Neural cell (in vitro differentiated cells): ENCODE measurements around the gene STX17. TPM values are rescaled to one million over a fixed set of nuclear protein-coding genes. Genes with fewer than 3 reads are reported as not detected.

Experiments
- H2AFZ ChIP-seq: fragments of 200-600, 300-800 bp; sonication (generic), shearing (Covaris generic); 2 replicates; pipeline ENCODE4 v1.6.0; 2014; ENCODE audit warnings: low read depth, mild to moderate bottlenecking, antibody characterized with exemption, low read length, moderate library complexity
- H3F3A ChIP-seq: fragments of 200-600 bp; shearing (Covaris generic); 2 replicates; pipeline ENCODE4 v1.6.1; 2016; ENCODE audit warnings: mild to moderate bottlenecking, moderate library complexity, mixed read lengths, antibody characterized with exemption, low read length; ENCODE audit not compliant: insufficient read depth, poor library complexity, severe bottlenecking
- H3K27ac ChIP-seq: fragments of 200-600, 300-800 bp; sonication (generic), shearing (Covaris generic); 2 replicates; pipeline ENCODE4 v1.5.1; 2014; ENCODE audit warnings: mild to moderate bottlenecking, low read length, moderate library complexity
- H3K27me3 ChIP-seq: fragments of 300-800, 200-600 bp; sonication (generic), shearing (Covaris generic); 2 replicates; pipeline ENCODE4 v1.6.0; 2014; ENCODE audit warnings: mild to moderate bottlenecking, low read depth, low read length, moderate library complexity; ENCODE audit not compliant: insufficient read depth
- H3K36me3 ChIP-seq: fragments of 300-800, 200-600 bp; sonication (generic), shearing (Covaris generic); 2 replicates; pipeline ENCODE4 v1.5.1; 2014; ENCODE audit warnings: mild to moderate bottlenecking, antibody characterized with exemption, low read length, moderate library complexity; ENCODE audit not compliant: insufficient read depth
- H3K4me2 ChIP-seq: fragments of 300-800, 200-600 bp; sonication (generic), shearing (Covaris generic); 2 replicates; pipeline ENCODE4 v1.6.0; 2014; ENCODE audit warnings: mild to moderate bottlenecking, low read length
- H3K4me3 ChIP-seq: fragments of 300-800, 200-600 bp; sonication (generic), shearing (Covaris generic); 2 replicates; pipeline ENCODE4 v1.5.1; 2014; ENCODE audit warnings: mild to moderate bottlenecking, low read length, moderate library complexity
- H3K79me2 ChIP-seq: fragments of 200-600 bp; shearing (Covaris generic); replicated peaks from 2 replicates; pipeline ENCODE4 v1.6.0; 2014; ENCODE audit warnings: mild to moderate bottlenecking, low read length, moderate library complexity; ENCODE audit not compliant: insufficient read depth
- H3K9ac ChIP-seq: fragments of 300-800, 200-600 bp; sonication (generic), shearing (Covaris generic); 2 replicates; pipeline ENCODE4 v1.6.1; 2016; ENCODE audit warnings: mild to moderate bottlenecking, low read length, mixed read lengths
- H3K9me2 ChIP-seq: fragments of 200-600 bp; shearing (Covaris generic); 2 replicates; pipeline ENCODE4 v1.6.1; 2016; ENCODE audit warnings: mild to moderate bottlenecking, low read length, mixed read lengths; ENCODE audit not compliant: insufficient read depth
- H3K9me3 ChIP-seq: fragments of 200-600, 300-800 bp; sonication (generic), shearing (Covaris generic); 2 replicates; pipeline ENCODE4 v1.6.1; 2016; ENCODE audit warnings: mild to moderate bottlenecking, mixed run types, low read length, moderate library complexity, mixed read lengths
- H4K20me1 ChIP-seq: fragments of 200-600 bp; shearing (Covaris generic); 2 replicates; pipeline ENCODE4 v1.6.1; 2016; ENCODE audit warnings: mild to moderate bottlenecking, mixed run types; ENCODE audit not compliant: insufficient read depth
- CTCF ChIP-seq: fragments of 450-650 bp; IDR thresholded peaks from 2 replicates; pipeline ENCODE4 v1.5.1; 2014; ENCODE audit warnings: antibody characterized with exemption, mild to moderate bottlenecking, moderate library complexity; ENCODE audit not compliant: poor library complexity, severe bottlenecking
- EP300 ChIP-seq: fragments of 450-650 bp; conservative IDR thresholded peaks from 2 replicates; pipeline ENCODE4 v1.6.1; 2014; ENCODE audit warnings: antibody characterized with exemption, mild to moderate bottlenecking, moderate library complexity; ENCODE audit not compliant: poor library complexity, severe bottlenecking
- EZH2 ChIP-seq: fragments of 200-600, 300-800 bp; shearing (Covaris generic), sonication (generic); IDR thresholded peaks from 2 replicates; pipeline ENCODE4 v1.6.1; 2014; ENCODE audit warnings: antibody characterized with exemption, low read length, borderline replicate concordance, mild to moderate bottlenecking; ENCODE audit not compliant: insufficient read depth, poor library complexity, severe bottlenecking
- MXI1 ChIP-seq: fragments of 450-650 bp; conservative IDR thresholded peaks from 2 replicates; pipeline ENCODE4 v1.6.1; 2014; ENCODE audit warnings: antibody characterized with exemption, mild to moderate bottlenecking; ENCODE audit not compliant: poor library complexity, severe bottlenecking
- POLR2AphosphoS5 ChIP-seq: IDR thresholded peaks from 2 replicates; pipeline ENCODE4 v1.6.1; 2012
- RAD21 ChIP-seq: fragments of 450-650 bp; conservative IDR thresholded peaks from 2 replicates; pipeline ENCODE4 v1.6.1; 2014; ENCODE audit warnings: antibody characterized with exemption, mild to moderate bottlenecking, moderate library complexity
- REST ChIP-seq: IDR thresholded peaks from 2 replicates; pipeline ENCODE4 v1.6.1; 2012; ENCODE audit warnings: borderline replicate concordance
- SMC3 ChIP-seq: fragments of 450-650 bp; conservative IDR thresholded peaks from 2 replicates; pipeline ENCODE4 v1.6.1; 2014; ENCODE audit warnings: antibody characterized with exemption, mild to moderate bottlenecking, moderate library complexity; ENCODE audit not compliant: poor library complexity
- TAF1 ChIP-seq: IDR thresholded peaks from 2 replicates; pipeline ENCODE4 v1.6.1; 2012; ENCODE audit warnings: low read depth
- polyA plus RNA-seq: library from polyadenylated mRNA; depleted of rRNA; stranded (reverse); fragments of >200 nt; gene quantifications from 2 replicates; pipeline ENCODE4 v1.2.3, GENCODE V29; 2014

STX17 gene
- polyA plus RNA-seq, 1 donor from 2014 or later: 3.3 TPM

- no peak overlapping the region for H3K27ac ChIP-seq
- peaks cover 1% of the 10 kb centered on the region for H3K9me3 ChIP-seq
- H3K27me3 ChIP-seq: no peaks in the 10 kb centered on the region
- peaks cover 11% of the 10 kb centered on the region for H3K36me3 ChIP-seq
- no peak overlapping the region for H3K4me3 ChIP-seq
- H3K9ac ChIP-seq: no peak overlapping the region
- no peaks in the 10 kb centered on the region for H3K9me2 ChIP-seq
- H3K79me2 ChIP-seq: no peaks in the 10 kb centered on the region
- H2AFZ ChIP-seq: no peak overlapping the region
- no peaks in the 10 kb centered on the region for H3F3A ChIP-seq
- H4K20me1 ChIP-seq: no peaks in the 10 kb centered on the region
- no peak overlapping the region for H3K4me2 ChIP-seq
- TF ChIP-seq POLR2AphosphoS5 (no peak), TAF1 (no peak), SMC3 (no peak), REST (no peak), RAD21 (no peak), EP300 (no peak), CTCF (no peak), EZH2 (no peak), MXI1 (no peak)
Measured at GRCh38 chr9:99998266-99998665, 91.8 kb downstream of the STX17 start.

GRCh38 chr9:99998866-99999265 is 92.4 kb downstream of the STX17 start:
- Histone ChIP-seq H3K4me3 (no peak overlapping the region), H2AFZ (no peak overlapping the region), H3K27ac (no peak overlapping the region), H3K4me2 (no peak overlapping the region), H3K36me3 (peaks cover 11% of the 10 kb centered on the region), H3K9me2 (no peaks in the 10 kb centered on the region), H3K9me3 (peaks cover 6% of the 10 kb centered on the region), H4K20me1 (no peaks in the 10 kb centered on the region), H3K27me3 (no peaks in the 10 kb centered on the region), H3K79me2 (no peaks in the 10 kb centered on the region), H3F3A (no peaks in the 10 kb centered on the region), H3K9ac (no peak overlapping the region)
- no peak for TF ChIP-seq EP300
- TF ChIP-seq REST: no peak
- TF ChIP-seq SMC3: no peak
- no peak for TF ChIP-seq MXI1
- TF ChIP-seq CTCF: no peak
- no peak for TF ChIP-seq EZH2
- no peak for TF ChIP-seq RAD21
